C4-2B (cell line): ENCODE results near the gene LYRM9.
"Not testable (repeated sequence)": the region's sequence is repeated elsewhere in the genome, so short reads cannot be mapped to it uniquely, and the experiment has no call there.

ENCODE experiments used
- H3K27ac ChIP-seq: fragments of 450-650 bp; 2 replicates; pipeline ENCODE4 v1.5.1; 2017
- ZFX ChIP-seq: fragments of 450-650 bp; IDR thresholded peaks from 2 replicates; pipeline ENCODE4 v1.6.1; 2017
- TF ChIP-seq, protein P1 (sequence below): fragments of 450-650 bp; conservative IDR thresholded peaks from 2 replicates; pipeline ENCODE4 v1.5.1; 2017; ENCODE audit warnings: mild to moderate bottlenecking

Gene LYRM9

DNA sequence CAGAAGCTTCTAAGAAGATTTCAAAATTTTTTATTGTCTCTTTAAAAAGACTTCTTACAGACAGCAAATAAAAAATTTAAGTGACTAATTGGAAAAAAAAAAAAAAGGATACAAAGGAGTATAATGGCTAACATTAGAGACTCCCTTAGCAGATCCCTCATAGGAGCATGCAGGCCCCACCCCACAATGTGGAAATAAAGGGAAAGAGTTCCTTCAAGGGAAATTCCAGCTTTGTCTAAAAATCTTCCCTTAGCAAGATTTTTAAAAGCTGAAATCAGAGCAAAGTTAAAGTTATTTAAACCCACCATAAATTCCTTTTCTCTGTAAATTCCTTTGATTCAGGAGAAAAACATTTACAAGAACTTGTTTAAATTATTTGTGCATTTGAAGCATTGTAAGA is 60.3 kb downstream of the LYRM9 start:
- TF ChIP-seq ZFX: no peak
- TF ChIP-seq, protein P1, sequence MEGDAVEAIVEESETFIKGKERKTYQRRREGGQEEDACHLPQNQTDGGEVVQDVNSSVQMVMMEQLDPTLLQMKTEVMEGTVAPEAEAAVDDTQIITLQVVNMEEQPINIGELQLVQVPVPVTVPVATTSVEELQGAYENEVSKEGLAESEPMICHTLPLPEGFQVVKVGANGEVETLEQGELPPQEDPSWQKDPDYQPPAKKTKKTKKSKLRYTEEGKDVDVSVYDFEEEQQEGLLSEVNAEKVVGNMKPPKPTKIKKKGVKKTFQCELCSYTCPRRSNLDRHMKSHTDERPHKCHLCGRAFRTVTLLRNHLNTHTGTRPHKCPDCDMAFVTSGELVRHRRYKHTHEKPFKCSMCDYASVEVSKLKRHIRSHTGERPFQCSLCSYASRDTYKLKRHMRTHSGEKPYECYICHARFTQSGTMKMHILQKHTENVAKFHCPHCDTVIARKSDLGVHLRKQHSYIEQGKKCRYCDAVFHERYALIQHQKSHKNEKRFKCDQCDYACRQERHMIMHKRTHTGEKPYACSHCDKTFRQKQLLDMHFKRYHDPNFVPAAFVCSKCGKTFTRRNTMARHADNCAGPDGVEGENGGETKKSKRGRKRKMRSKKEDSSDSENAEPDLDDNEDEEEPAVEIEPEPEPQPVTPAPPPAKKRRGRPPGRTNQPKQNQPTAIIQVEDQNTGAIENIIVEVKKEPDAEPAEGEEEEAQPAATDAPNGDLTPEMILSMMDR: no peak
- H3K27ac ChIP-seq: no peak overlapping the region

DNA sequence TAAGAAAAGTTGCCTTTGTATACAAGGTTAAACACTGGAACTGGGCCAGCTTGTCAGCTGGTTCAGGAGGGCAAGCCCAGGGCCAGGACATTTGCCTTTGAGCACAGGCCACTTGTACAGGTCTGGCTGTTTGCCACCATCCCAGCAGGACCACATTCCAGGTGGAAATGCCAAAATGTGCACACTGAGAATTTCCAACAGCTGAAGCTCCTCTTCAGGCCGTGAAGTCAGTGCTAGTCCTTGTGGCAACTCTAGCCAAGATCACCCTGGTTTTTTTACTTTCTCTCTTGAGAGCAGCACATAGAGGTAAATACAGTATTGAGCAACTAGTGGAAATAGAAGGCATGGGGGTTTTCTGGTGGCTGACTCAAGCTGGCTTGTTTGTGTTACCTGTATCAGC is 63.3 kb downstream of the LYRM9 start:
- not testable (repeated sequence) for H3K27ac ChIP-seq

DNA sequence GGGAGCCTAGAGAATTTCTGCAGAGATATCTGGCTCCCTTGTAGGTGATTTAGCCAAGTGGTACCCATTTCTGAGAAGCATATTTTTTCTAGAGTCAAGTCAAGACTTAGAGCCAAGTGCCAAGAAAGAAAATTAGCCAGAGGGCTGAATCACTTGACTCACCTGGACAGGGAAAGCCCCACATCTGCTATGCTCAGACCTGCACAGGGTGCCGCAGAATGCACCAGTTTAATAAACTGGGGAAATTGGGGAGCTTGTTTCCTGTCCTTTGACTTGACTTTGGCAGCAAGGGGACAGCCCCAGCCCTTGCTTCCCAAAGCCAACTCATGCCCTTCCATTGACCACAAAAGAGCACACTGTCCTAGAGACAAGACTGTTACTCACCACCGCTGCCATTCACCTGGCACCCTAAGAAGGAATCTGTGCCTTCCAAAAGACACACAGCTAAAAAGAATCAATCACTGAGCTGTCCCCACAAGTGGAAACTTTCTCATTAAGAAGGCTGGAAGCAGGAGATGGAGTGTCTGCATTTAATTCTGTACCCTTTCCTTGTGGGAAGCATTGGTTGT is 63.9 kb downstream of the LYRM9 start:
- H3K27ac ChIP-seq: not testable (repeated sequence)
